MM.1S (cell line): ENCODE measurements around the gene LYPD3.

Experiments used
- DNase-seq: peaks from one replicate; pipeline ENCODE4 v3.0.0-alpha.2; 2015
- H2AFZ ChIP-seq: fragments of 300-600 bp; sonication (generic); 2 replicates; pipeline ENCODE4 v1.6.0; 2016; ENCODE audit warnings: antibody characterized with exemption, low read length
- H3F3A ChIP-seq: fragments of 300-600 bp; sonication (generic); 2 replicates; pipeline ENCODE4 v1.6.1; 2016; ENCODE audit warnings: mild to moderate bottlenecking, antibody characterized with exemption, low read length, moderate library complexity, mixed read lengths; ENCODE audit not compliant: insufficient read depth
- H3K27ac ChIP-seq: fragments of 300-600 bp; sonication (generic); 2 replicates; pipeline ENCODE4 v1.5.1; 2016; ENCODE audit warnings: mild to moderate bottlenecking, low read length
- H3K27me3 ChIP-seq: fragments of 300-600 bp; sonication (generic); replicated peaks from 2 replicates; pipeline ENCODE4 v1.6.0; 2016; ENCODE audit warnings: low read length; ENCODE audit not compliant: insufficient read depth
- H3K36me3 ChIP-seq: fragments of 300-600 bp; sonication (generic); replicated peaks from 2 replicates; pipeline ENCODE4 v1.6.1; 2016; ENCODE audit warnings: mild to moderate bottlenecking, low read length, mixed read lengths; ENCODE audit not compliant: insufficient read depth
- H3K4me1 ChIP-seq: fragments of 300-600 bp; sonication (generic); 2 replicates; pipeline ENCODE4 v1.6.1; 2016; ENCODE audit warnings: low read length, mixed read lengths
- H3K4me2 ChIP-seq: fragments of 300-600 bp; sonication (generic); 2 replicates; pipeline ENCODE4 v1.6.0; 2016; ENCODE audit warnings: low read depth, low read length
- H3K4me3 ChIP-seq: fragments of 300-600 bp; sonication (generic); 2 replicates; pipeline ENCODE4 v1.5.1; 2016; ENCODE audit warnings: low read length, mixed read lengths
- H3K79me2 ChIP-seq: fragments of 300-600 bp; sonication (generic); 2 replicates; pipeline ENCODE4 v1.6.1; 2016; ENCODE audit warnings: mixed run types, low read length, mixed read lengths
- H3K9ac ChIP-seq: fragments of 300-600 bp; sonication (generic); 2 replicates; pipeline ENCODE4 v1.6.1; 2016; ENCODE audit warnings: low read length, mixed read lengths
- H3K9me2 ChIP-seq: fragments of 300-600 bp; sonication (generic); replicated peaks from 2 replicates; pipeline ENCODE4 v1.6.1; 2016; ENCODE audit warnings: mild to moderate bottlenecking, low read length, mixed read lengths; ENCODE audit not compliant: insufficient read depth
- H3K9me3 ChIP-seq: fragments of 300-600 bp; sonication (generic); replicated peaks from 2 replicates; pipeline ENCODE4 v1.6.1; 2016; ENCODE audit warnings: mild to moderate bottlenecking, low read length, mixed read lengths; ENCODE audit not compliant: insufficient read depth
- H4K20me1 ChIP-seq: fragments of 300-600 bp; sonication (generic); 2 replicates; pipeline ENCODE4 v1.6.1; 2016; ENCODE audit warnings: mild to moderate bottlenecking, low read length, moderate library complexity, mixed read lengths; ENCODE audit not compliant: insufficient read depth
- CTCF ChIP-seq: fragments of 300-600 bp; sonication (generic); IDR thresholded peaks from 2 replicates; pipeline ENCODE4 v1.5.1; 2016; ENCODE audit warnings: antibody characterized with exemption, low read length, mixed read lengths
- EZH2 ChIP-seq: fragments of 300-600 bp; sonication (generic); optimal IDR thresholded peaks from 2 replicates; pipeline ENCODE3; 2017; ENCODE audit warnings: low read depth, mild to moderate bottlenecking, antibody characterized with exemption, low read length, mixed read lengths
- EZH2phosphoT487 ChIP-seq: fragments of 300-600 bp; sonication (generic); IDR thresholded peaks from 2 replicates; pipeline ENCODE4 v1.6.1; 2018; ENCODE audit warnings: antibody characterized with exemption, low read length

Gene LYPD3

GRCh38 chr19:43430142-43430710, 35.2 kb downstream of the LYPD3 start:
- Histone ChIP-seq H3K27ac (no peak overlapping the region), H2AFZ (no peak overlapping the region)

GRCh38 chr19:43429395-43429794, 36.0 kb downstream of the LYPD3 start:
- no peaks in the 10 kb centered on the region for H3K79me2 ChIP-seq
- no peaks in the 10 kb centered on the region for H4K20me1 ChIP-seq
- no peak overlapping the region for H3K4me3 ChIP-seq
- no peaks in the 10 kb centered on the region; the same call in 1 of the 2 replicates for H3K27me3 ChIP-seq
- no peak overlapping the region for H3K9ac ChIP-seq
- no peaks in the 10 kb centered on the region for H3K9me2 ChIP-seq
- no peak for TF ChIP-seq EZH2
- TF ChIP-seq CTCF: no peak
- no peak for TF ChIP-seq EZH2phosphoT487
- no peak overlapping the region for H3K4me2 ChIP-seq
- H3K9me3 ChIP-seq: no peaks in the 10 kb centered on the region
- H3K36me3 ChIP-seq: no peaks in the 10 kb centered on the region
- H3K4me1 ChIP-seq: peaks cover 2% of the 10 kb centered on the region; the same call in 1 of the 2 replicates
- H3K27ac ChIP-seq: no peak overlapping the region
- H3F3A ChIP-seq: no peaks in the 10 kb centered on the region; the same call in 1 of the 2 replicates
- no peak overlapping the region for H2AFZ ChIP-seq
- no peak for DNase-seq

More at GRCh38 chr19:43430142-43430710, 35.2 kb downstream of the LYPD3 start:
- TF ChIP-seq EZH2phosphoT487 (no peak), EZH2 (no peak), CTCF (peak; percentile 48)
- Histone ChIP-seq H3K9me2 (no peaks in the 10 kb centered on the region), H3F3A (no peaks in the 10 kb centered on the region; the same call in 1 of the 2 replicates), H3K4me1 (peaks cover 2% of the 10 kb centered on the region; the same call in 1 of the 2 replicates), H3K79me2 (no peaks in the 10 kb centered on the region), H3K9me3 (no peaks in the 10 kb centered on the region), H3K9ac (no peak overlapping the region), H4K20me1 (no peaks in the 10 kb centered on the region), H3K36me3 (no peaks in the 10 kb centered on the region), H3K4me3 (no peak overlapping the region), H3K4me2 (peak overlapping the region; percentile 23; the same call in 1 of the 2 replicates), H3K27me3 (no peaks in the 10 kb centered on the region; the same call in 1 of the 2 replicates)
- peak; percentile 64 for DNase-seq

DNA sequence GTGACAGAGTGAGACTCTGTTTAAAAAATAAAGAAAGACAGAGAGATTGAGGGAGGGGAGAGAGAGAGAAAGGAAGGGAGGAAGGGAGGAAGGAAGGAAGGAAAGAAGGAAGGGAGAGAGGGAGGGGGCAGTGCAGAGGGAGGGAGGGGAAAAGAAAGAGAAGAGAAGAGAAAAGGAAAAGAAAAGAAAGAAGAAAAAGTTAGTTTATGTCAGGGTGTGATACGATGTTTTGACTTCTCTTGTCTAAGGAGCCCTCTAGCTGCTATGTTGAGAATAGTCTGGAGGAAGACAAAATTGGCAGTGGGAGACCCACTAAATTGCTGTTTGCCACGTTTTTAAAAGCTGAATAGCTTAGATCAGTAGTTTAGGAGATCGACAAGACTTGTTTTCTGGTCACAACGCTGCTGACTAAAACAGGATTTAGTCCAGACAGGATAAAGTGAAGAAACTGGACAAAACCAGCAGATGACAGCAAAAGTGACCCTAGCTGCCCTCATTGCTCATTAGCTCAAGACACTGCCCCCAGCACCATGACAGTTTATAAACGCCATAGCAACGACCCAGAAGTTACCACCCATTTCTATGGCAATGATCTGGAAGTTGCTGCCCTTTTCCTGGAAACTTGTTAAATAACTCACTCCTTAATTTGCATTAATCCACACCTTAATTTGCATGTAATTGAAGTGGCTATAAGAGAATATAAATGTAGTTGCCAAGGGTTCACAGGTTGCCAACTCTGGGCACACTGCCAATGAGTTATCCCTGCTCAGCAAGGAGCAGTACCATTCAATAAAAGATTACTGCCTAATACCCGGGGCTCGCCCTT, 39.6 kb downstream of the LYPD3 start:
- Histone ChIP-seq H3K9ac (no peak overlapping the region), H3K9me2 (no peaks in the 10 kb centered on the region), H4K20me1 (no peaks in the 10 kb centered on the region), H3K27me3 (no peaks in the 10 kb centered on the region), H3K4me3 (no peak overlapping the region), H3K79me2 (no peaks in the 10 kb centered on the region), H3K9me3 (no peaks in the 10 kb centered on the region), H2AFZ (no peak overlapping the region), H3K27ac (no peak overlapping the region), H3K4me2 (no peak overlapping the region), H3K4me1 (no peaks in the 10 kb centered on the region), H3F3A (no peaks in the 10 kb centered on the region; the same call in 1 of the 2 replicates), H3K36me3 (no peaks in the 10 kb centered on the region)
- DNase-seq: peak; percentile 11
- TF ChIP-seq EZH2: no peak
- TF ChIP-seq EZH2phosphoT487: no peak
- peak; percentile 49 for TF ChIP-seq CTCF
